ENCODE data around the gene ITM2B.

ITM2B gene

GRCh38 chr13:48311223-48311622 is 78.2 kb downstream of the ITM2B start:
- DNase-seq (ENCODE audit: low spot score) = no peak

GRCh38 chr13:48315969-48316650 is 83.1 kb downstream of the ITM2B start:
- DNase-seq (ENCODE audit: low spot score) = no peak

DNA sequence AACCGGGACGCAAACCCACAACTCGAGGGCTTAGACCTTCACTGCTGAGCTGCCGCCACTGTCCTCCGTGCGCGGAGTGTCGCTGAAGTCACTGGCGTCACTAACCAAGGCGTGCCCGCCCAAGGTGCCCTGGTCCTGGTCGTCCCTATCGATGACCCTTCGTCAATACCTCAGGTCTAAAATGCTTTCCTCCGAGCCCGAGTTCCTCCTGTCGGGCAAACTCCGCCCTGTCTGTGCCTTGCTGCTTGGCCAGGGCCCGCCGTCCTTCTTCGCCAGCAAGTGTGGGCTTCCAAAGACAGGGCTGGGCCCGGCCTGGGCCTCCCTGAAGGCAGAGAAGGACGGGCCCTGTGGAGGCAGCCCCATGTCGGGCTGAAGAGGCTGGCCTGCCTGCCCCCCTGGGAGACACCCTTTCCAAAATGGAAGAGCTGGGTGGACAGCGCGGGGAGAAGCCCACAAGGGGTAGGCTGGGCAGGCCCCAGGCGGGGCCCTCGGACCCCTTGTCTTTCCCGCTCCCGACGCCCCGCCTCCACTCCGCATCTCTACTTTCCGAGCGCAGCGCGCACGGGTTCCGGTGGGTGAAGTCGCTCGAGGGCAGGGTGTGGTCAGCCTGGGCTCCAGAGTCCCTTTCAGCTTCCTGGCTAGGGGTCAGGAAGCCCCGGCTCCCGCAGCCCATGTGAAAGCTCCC is 84.0 kb downstream of the ITM2B start:
- no peak for DNase-seq (ENCODE audit: low spot score)

DNA sequence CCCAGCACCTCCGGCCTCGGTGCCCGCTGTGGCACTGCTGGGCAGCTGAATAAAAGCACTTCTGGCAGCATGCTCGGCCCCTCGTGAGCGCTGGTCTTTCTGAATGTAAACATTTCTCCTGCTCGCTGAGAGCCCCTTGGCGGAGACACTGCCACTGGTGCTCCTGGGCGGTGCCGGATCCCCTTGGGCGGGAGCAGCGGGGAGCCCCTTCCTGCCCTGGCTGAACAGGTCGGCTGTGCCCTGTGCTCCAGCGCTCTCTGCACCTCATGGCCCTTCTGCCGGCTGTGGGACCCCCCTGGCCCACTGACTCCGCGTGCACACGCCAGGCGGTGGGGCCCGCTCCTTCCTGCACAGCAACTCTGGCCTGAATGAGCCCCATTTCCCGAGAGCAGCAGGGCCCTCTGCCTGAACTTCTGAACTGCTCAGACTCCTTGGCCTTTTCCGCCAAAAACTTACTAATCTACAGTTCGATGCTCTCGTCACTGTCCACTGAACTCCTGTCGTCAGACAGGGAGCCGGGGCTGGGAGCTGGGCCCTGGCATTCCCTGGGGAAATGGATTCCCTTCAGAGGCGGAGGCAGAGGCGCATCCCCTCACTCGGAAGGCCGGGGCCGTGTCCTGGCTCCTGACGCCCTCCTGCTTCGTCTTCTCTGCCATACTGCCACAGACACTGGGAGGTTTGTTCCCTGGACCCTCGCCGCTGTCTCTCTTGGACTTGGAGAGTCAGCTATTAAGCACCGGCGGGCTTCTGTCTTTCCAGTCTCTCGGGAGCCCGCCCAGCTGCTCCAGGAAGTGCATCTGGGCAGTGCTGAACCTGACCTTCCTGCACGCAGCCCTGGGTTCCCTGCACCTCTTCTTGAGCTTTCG is 84.7 kb downstream of the ITM2B start:
- no peak for DNase-seq (ENCODE audit: low spot score)

DNA sequence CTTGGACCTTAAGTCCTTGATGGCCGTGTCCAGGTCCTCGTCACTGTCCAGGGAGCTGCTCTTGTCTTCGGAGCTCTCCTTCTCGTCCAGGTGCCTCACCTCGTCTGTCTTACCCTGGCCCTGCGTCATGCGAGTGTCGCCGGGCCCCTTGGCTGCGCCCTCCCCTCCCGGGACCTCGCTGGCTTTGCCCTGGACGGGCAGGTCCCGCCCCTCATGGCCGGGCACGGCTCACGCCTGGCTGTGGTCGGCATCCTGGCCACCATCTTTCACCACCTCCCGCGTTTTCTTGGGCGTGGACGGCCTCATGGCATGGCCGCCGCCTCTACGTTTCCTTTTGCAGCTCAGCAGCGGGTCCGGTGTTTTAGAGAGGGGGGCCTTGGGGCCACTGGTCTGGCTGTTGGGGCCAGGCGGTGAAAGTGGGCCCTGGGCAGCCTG is 85.4 kb downstream of the ITM2B start:
- no peak for DNase-seq (ENCODE audit: low spot score)

GRCh38 chr13:48318821-48319511 is 86.0 kb downstream of the ITM2B start:
- DNase-seq (ENCODE audit: low spot score) = no peak

All from LoVo (cell line).